ENCODE results near the gene CMKLR1. TPM values are rescaled to one million over a fixed set of nuclear protein-coding genes. Genes with fewer than 3 reads are reported as not detected.

CMKLR1 gene
- total RNA-seq, 1 experiment from 2014 or later = 0.12 TPM

- Mint-ChIP-seq H3K27ac (ENCODE audit: low read depth, unreplicated experiment) (no peak overlapping the region), H3K27me3 (ENCODE audit: insufficient read depth, unreplicated experiment) (no peaks in the 10 kb centered on the region), H3K36me3 (ENCODE audit: insufficient read depth, unreplicated experiment) (no peaks in the 10 kb centered on the region), H3K9me3 (ENCODE audit: unreplicated experiment) (peaks cover 7% of the 10 kb centered on the region), H3K4me1 (ENCODE audit: insufficient read depth, unreplicated experiment) (no peaks in the 10 kb centered on the region), H3K4me3 (ENCODE audit: unreplicated experiment) (no peak overlapping the region)
- ChIA-PET CTCF (no interaction called here), POLR2A (no interaction called here)
- no peak for DNase-seq (ENCODE audit: unreplicated experiment)
- intact Hi-C loops (cut with micrococcal nuclease) = no loop called here
- no peak for TF ChIP-seq CTCF (IDR thresholded peaks at IDR 0.05; ENCODE audit: unreplicated experiment)
- BruUV-seq (replicated peaks) = no TSS peak
Measured at GRCh38 chr12:108346727-108347710, 7.9 kb upstream of the CMKLR1 start.

GRCh38 chr12:108345716-108346633, 6.9 kb upstream of the CMKLR1 start:
- CTCF ChIA-PET = interaction anchor here (0.6 to 1.4 kb wide), 2 partner anchors 9 to 665 kb away, joined by 6 to 7 read pairs; no protein-coding TSS in a partner anchor
- no TSS peak for BruUV-seq (replicated peaks)

GRCh38 chr12:108342985-108343384, 3.9 kb upstream of the CMKLR1 start:
- no peak for TF ChIP-seq CTCF (IDR thresholded peaks at IDR 0.05; ENCODE audit: unreplicated experiment)
- ChIA-PET CTCF (interaction anchor here (0.6 to 0.8 kb wide), 4 partner anchors 13 to 458 kb away, joined by 3 to 4 read pairs (median 3); no protein-coding TSS in a partner anchor), POLR2A (interaction anchor here (1.0 kb wide), 1 partner anchor 11 kb away, joined by 3 read pairs; no protein-coding TSS in a partner anchor)
- no peaks in the 10 kb centered on the region for H3K4me1 Mint-ChIP-seq (ENCODE audit: insufficient read depth, unreplicated experiment)
- intact Hi-C loops (cut with micrococcal nuclease) = no loop called here
- no peak for DNase-seq (ENCODE audit: unreplicated experiment)
- H3K27me3 Mint-ChIP-seq (ENCODE audit: insufficient read depth, unreplicated experiment) = no peaks in the 10 kb centered on the region
- H3K9me3 Mint-ChIP-seq (ENCODE audit: unreplicated experiment) = peaks cover 7% of the 10 kb centered on the region
- no peak overlapping the region for H3K4me3 Mint-ChIP-seq (ENCODE audit: unreplicated experiment)
- H3K27ac Mint-ChIP-seq (ENCODE audit: low read depth, unreplicated experiment) = no peak overlapping the region
- H3K36me3 Mint-ChIP-seq (ENCODE audit: insufficient read depth, unreplicated experiment) = no peaks in the 10 kb centered on the region
- BruUV-seq (replicated peaks) = no TSS peak

More at GRCh38 chr12:108345716-108346633, 6.9 kb upstream of the CMKLR1 start:
- no peak for DNase-seq (ENCODE audit: unreplicated experiment)
- intact Hi-C loops (cut with micrococcal nuclease) = no loop called here
- POLR2A ChIA-PET = no interaction called here
- no peak overlapping the region for H3K27ac Mint-ChIP-seq (ENCODE audit: low read depth, unreplicated experiment)
- no peak overlapping the region for H3K4me3 Mint-ChIP-seq (ENCODE audit: unreplicated experiment)
- H3K4me1 Mint-ChIP-seq (ENCODE audit: insufficient read depth, unreplicated experiment) = no peaks in the 10 kb centered on the region
- TF ChIP-seq CTCF (IDR thresholded peaks at IDR 0.05; ENCODE audit: unreplicated experiment) = no peak
- no peaks in the 10 kb centered on the region for H3K36me3 Mint-ChIP-seq (ENCODE audit: insufficient read depth, unreplicated experiment)
- peaks cover 7% of the 10 kb centered on the region for H3K9me3 Mint-ChIP-seq (ENCODE audit: unreplicated experiment)
- no peaks in the 10 kb centered on the region for H3K27me3 Mint-ChIP-seq (ENCODE audit: insufficient read depth, unreplicated experiment)
